SH-SY5Y (cell line): ENCODE data around the gene IYD.

Experiments used
- GATA2 ChIP-seq: IDR thresholded peaks from 2 replicates; pipeline ENCODE4 v1.6.1; 2011; ENCODE audit warnings: mild to moderate bottlenecking, low read depth, low read length
- GATA3 ChIP-seq: IDR thresholded peaks from 2 replicates; pipeline ENCODE4 v1.6.1; 2011; ENCODE audit warnings: low read depth, mild to moderate bottlenecking, low read length, moderate library complexity

DNA sequence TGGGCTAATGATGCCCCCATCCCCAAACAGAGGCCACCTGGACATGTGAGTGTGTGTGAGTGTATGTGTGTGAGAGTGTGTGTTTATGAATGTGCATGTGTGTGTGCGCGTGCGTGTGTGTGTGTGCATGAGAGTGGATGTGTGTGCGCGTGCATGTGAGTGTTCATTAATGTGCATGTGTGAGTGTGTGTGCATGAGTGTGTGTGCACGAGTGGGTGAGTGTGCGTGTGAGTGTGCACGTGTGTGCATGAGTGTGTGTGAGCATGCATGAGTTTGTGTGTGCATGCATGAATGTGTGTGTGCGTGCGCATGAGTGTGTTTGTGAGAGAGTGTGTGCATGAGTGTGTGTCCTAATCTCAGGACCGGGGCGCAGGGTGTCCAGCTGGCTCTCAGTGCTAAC, 1.3 kb downstream of the IYD start:
- TF ChIP-seq GATA2 (no peak), GATA3 (no peak)
